ENCODE results near the gene GSTT2.
"Not testable (repeated sequence)": the region's sequence is repeated elsewhere in the genome, so short reads cannot be mapped to it uniquely, and the experiment has no call there.

Gene GSTT2

GRCh38 chr22:23979557-23980240, at the start of gene GSTT2:
Gene GSTT2, plus strand, starts transcription at chr22:23980134.
- DNase-seq: not testable (repeated sequence)

- DNase-seq: no peak
Measured at GRCh38 chr22:23938328-23939016, 41.5 kb upstream of the GSTT2 start.

- no peak for DNase-seq
Measured at GRCh38 chr22:23939017-23939357, 40.9 kb upstream of the GSTT2 start.

GRCh38 chr22:23940166-23940565, 39.8 kb upstream of the GSTT2 start:
- DNase-seq: not testable (repeated sequence)

GRCh38 chr22:23947391-23947790, 32.5 kb upstream of the GSTT2 start:
- not testable (repeated sequence) for DNase-seq

- DNase-seq: not testable (repeated sequence)
Measured at GRCh38 chr22:23949764-23950163, 30.2 kb upstream of the GSTT2 start.

GRCh38 chr22:23951383-23951782, 28.6 kb upstream of the GSTT2 start:
- DNase-seq: not testable (repeated sequence)

- DNase-seq: not testable (repeated sequence)
Measured at GRCh38 chr22:23952794-23953405, 27.0 kb upstream of the GSTT2 start.

GRCh38 chr22:23953485-23953884, 26.4 kb upstream of the GSTT2 start:
- not testable (repeated sequence) for DNase-seq

GRCh38 chr22:23954193-23954990, 25.5 kb upstream of the GSTT2 start:
- DNase-seq: not testable (repeated sequence)

- DNase-seq: not testable (repeated sequence)
Measured at GRCh38 chr22:23954991-23955305, 25.0 kb upstream of the GSTT2 start.

GRCh38 chr22:23955886-23956285, 24.0 kb upstream of the GSTT2 start:
- DNase-seq: not testable (repeated sequence)

GRCh38 chr22:23956301-23956900, 23.5 kb upstream of the GSTT2 start:
- DNase-seq: not testable (repeated sequence)

GRCh38 chr22:23961084-23961771, 18.7 kb upstream of the GSTT2 start, which contains the start of gene GSTT2B:
Gene GSTT2B, minus strand, starts transcription at chr22:23961195. Its CDS starts 64 bp downstream, at chr22:23961131.
- not testable (repeated sequence) for DNase-seq

- DNase-seq: not testable (repeated sequence)
Measured at GRCh38 chr22:23966094-23966493, 13.8 kb upstream of the GSTT2 start.

GRCh38 chr22:23966568-23966967, 13.4 kb upstream of the GSTT2 start, which contains the start of gene DDTL:
Gene DDTL, plus strand, starts transcription at chr22:23966888. Its CDS starts 27 bp downstream, at chr22:23966915.
- DNase-seq: not testable (repeated sequence)

- DNase-seq: no peak
Measured at GRCh38 chr22:23969071-23969470, 10.9 kb upstream of the GSTT2 start.

- DNase-seq: no peak
Measured at GRCh38 chr22:23970201-23970641, 9.7 kb upstream of the GSTT2 start.

GRCh38 chr22:23970816-23971486, 9.0 kb upstream of the GSTT2 start:
- no peak for DNase-seq

GRCh38 chr22:23971927-23972326, 8.0 kb upstream of the GSTT2 start:
- not testable (repeated sequence) for DNase-seq

- DNase-seq: not testable (repeated sequence)
Measured at GRCh38 chr22:23974345-23974744, 5.6 kb upstream of the GSTT2 start, which contains the start of gene DDT. Gene DDT, minus strand, starts transcription at chr22:23974441. Its CDS starts 27 bp downstream, at chr22:23974414.

Data from NCI-H187 (cell line).